ENCODE data around the gene SLC17A8.

SLC17A8 gene

DNA sequence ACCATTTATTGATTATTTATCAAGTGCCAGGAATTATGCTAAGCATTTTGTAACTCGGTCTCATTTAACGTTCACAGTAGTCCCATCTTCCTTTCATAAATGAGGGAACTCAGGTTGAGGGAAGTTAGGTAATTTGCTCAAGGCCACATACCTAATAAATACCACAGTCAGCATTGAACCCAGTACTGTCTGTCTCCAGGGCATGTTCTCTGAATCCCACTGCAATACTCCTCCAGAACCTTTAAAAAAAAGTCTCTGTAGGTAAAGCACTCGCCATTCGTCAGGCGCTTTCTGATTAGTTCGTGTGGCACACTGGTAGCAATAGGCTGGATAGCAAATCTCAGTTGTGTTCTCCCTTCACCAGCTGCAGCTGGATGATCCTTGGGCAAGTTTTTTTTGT, 14.3 kb downstream of the SLC17A8 start:
- DNase-seq (ENCODE audit: low spot score), result no peak

DNA sequence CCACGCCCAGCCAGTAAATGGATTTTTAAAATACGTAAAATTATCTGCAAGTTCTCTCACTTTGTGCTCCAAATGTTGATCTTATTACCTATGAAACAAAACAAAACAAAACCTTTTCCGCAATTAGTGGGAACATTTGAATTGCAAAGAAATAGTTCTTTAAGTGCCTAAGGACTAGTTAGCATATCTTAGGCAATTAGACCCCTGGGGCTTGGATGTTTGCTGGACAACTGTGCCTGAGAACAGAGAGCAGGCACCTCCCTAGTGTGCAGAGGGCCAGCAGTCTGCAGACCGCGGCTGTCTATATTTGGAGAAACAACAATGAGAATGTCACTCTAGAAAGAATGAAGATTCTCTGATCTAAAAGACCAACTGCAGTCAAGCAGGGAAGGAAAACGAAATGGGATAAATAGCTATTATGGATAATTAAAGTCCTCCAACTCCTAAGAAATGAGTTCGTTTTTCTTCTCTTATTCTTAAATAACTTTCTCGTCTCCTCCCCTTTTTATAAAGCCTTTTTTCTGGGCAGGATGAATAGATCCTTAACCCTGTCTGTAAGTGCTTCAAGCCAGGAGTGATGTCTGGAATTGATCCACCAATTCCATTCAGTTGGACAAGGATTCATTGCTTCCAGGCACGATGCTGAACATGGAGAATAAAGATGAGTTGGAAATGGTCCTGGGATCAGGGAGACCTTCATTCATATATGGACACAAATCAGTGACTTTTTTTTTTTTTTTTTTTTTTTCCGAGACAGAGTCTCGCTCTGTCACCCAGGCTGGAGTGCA, 16.2 kb downstream of the SLC17A8 start:
- no peak for DNase-seq (ENCODE audit: low spot score)

DNA sequence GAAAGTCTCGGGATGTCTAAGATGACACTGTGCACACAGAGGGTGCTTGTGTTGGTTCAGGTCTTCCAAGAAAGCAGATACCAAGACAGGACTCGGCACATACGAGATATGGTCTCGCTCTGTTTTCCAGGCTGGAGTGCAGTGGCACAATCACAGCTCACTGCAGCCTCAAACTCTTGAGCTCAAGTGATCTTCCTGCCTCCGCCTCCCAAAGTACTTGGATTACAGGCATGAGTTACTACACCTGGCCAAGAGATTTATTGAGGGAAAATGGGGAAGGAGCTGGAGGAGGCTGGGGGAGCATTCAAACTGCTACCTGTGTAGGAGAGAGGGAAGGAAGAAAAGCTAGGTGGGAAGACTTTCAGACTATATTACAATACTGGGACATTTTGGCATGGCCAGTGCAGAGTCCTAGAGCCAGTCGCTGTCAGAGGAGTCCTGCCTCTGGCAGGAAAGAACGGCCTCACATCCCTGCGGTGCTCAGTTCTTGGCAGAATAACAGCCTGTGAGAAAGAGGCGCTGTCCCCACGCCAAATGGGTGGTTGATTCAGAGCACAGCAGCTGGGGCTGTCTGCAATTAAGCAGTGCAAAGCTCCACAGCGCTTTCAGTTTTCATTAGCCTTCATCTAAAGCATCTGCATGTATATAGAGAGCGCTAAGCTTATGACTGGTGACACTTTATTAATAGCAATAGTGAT, 18.3 kb downstream of the SLC17A8 start:
- no peak for DNase-seq (ENCODE audit: low spot score)

DNA sequence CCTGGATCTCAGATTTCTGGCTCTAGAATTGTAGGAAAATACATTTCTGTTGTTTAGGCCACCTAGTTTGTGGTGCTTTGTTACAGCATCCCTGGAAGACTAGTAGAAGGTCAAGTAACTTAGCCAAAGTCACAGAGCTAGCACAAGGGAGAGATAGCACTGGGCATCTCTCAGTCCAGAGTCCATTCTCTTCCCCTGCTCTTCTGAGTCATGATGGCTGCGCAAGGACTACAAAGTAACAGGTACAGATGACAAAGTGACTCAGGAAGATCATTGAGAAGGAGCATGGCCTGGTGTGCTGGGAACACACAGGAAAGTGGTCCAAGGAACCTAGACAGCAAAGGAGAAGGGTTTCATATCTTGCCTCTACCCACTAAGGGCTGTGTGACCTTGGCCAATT, 19.3 kb downstream of the SLC17A8 start:
- DNase-seq (ENCODE audit: low spot score), result no peak

DNA sequence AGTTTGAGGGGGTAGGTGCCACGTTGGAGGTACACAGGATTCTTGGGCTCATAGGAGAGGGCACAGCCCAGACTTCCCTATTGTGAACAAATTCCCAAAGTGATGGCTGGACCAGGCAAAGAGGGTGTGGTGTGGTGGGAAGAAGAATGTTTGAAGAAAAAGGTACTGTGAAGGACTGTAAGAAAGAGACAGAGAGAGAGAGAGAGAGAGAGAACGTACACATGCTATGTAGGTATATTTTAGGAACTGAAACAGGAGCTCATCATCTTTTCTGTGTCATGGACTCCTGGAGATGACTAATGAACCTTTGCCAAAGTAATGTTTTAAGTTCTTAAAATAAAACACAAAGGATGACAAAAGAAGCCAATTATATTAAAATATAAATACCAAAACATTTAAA, 24.5 kb downstream of the SLC17A8 start:
- no peak for DNase-seq (ENCODE audit: low spot score)

DNA sequence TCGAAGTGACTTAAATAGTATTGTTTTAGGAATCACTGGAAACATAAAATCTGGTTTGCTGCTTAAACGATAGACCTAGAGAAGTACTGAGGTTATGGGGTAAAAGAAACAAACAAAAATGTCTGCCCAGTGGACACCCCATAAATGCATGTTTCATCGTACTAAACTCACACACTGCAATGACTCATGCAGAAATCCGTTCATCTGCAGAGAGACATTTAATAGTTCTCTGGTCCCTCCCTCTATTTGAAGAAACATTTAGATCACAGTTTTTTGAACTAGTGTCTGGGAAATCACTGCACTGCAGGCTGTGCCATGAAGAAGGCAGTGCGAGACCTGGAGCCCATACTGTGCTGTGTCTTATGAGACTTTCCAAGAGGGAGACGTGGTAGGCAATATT, 25.5 kb downstream of the SLC17A8 start:
- no peak for DNase-seq (ENCODE audit: low spot score)

DNA sequence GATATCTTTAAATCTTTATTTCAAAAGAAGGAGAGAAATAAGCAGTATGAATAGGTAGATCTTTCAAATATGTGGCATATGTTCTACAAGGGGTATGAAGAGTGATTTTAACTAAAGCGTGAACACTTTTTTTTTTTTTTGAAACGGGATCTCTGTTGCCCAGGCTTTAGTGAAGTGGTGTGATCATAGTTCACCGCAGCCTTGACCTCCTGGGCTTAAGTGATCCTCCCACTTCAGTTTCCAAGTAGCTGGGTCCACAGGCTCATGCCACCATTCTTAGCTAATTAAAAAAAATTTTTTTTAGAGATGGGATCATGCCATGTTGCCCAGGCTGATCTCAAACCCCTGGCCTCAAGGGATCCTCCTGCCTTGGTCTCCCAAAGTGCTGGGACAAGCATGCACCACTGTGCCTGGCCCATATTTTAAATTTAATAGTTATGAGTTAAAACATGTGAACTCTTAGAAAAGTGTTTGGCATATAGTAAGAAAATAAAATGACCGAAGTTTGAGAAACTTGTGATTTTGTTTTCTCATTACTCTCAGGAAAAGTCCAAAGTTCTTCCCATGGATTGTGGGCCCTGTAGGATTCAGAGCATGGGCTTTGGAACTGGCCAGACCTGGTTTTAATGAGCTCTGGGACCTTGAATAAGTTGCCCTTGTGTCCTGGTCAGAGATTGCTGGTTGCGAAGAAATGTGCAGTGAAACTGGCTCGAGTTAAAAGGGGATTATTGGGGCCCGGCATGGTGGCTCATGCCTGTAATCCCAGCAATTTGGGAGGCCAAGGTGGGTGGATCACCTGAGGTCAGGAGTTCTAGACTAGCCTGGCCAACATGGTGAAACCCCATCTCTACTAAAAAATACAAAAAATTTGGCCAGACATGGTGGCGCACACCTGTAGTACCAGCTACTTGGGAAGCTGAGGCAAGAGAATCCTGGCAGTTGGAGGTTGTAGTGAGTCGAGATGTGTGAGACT, 27.0 kb downstream of the SLC17A8 start:
- no peak for DNase-seq (ENCODE audit: low spot score)

DNA sequence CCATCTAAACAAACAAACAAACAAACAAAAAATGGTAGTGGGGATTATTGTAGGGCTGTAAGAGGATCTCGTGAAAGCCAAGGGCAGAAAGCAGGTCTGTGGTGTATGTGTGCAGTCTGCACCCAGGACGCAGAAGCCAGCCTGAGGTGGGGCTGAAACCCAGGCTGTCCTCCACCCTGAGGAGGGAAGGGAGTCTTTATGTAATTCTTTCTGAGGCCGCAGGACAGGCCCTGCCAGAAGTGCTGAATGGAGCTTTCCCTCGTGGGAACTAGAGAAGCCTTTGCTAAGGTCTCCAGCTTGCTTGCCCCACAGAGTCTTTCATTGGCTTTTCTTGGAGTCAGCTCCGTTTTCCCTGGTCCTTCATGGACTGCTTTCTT, 27.7 kb downstream of the SLC17A8 start:
- DNase-seq (ENCODE audit: low spot score), result no peak

DNA sequence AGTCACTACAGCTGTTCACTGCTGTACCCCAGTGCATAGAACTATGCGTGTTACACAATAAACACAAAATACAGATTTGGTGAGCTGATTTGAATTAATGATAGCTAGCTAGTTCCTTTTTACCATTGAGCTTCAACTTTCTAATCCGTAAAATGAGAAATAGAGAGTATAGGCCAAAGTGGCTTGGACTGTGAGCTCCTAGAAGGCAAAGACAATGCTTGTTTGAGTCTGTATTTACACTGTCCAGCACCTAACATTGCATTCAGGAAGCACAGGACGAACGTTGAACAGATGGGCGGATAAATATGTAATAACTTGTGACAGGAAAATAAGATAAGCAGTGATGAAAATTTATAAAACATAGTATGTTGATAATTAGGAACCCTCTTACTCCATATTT, 31.5 kb downstream of the SLC17A8 start:
- no peak for DNase-seq (ENCODE audit: low spot score)

DNA sequence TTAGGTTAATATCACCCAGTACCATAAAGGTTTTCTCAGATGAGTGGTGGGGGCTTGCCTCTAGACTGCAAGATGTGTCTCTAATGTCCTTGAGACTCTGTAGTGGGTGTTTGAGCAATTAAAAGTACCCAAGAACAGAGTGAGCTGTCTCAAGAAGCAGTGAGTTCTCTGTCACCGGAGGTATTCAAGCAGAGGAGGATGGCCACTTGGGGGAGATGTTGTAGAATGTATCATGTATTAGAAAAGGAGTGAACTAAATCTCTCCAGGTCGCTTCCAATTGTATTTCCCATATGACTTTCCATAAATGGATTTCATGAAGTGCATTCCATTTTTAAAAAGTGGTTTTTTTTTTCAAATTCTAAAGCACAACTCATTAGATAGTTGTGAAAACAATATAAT, 35.0 kb downstream of the SLC17A8 start:
- DNase-seq (ENCODE audit: low spot score), result no peak

DNA sequence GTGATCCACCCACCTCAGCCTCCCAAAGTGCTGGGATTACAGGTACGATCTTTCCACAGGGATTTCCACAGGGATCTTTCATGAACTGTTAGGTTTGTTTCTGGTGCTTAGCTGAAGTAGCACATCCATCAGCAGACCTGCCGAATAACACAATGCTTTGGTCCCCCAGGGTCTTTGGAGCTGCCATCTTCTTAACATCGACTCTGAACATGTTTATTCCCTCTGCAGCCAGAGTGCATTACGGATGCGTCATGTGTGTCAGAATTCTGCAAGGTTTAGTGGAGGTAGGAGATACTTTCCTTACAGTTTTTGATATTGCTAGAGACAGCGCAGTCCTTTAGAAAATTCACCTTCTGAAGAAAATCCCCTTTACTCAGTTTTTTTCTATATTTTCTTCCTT, 36.3 kb downstream of the SLC17A8 start:
- no peak for DNase-seq (ENCODE audit: low spot score)

DNA sequence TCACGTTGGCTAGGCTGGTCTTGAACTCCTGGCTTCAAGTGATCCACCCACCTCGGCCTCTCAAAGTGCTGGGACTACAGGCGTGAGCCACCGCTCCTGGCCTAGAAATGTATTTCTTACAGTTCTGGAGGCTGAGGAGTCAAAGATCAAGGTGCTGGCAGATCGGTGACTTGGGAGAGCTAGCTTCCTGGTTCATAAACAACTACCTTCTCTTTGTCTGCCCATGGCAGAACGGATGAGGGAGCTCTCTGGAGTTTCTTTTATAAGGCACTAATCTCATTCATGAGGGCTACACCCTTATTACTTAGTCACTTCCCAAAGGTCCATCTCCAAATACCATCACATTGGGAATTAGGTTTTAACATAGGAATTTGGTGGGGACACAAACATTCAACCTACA, 38.9 kb downstream of the SLC17A8 start:
- DNase-seq (ENCODE audit: low spot score), result no peak

DNA sequence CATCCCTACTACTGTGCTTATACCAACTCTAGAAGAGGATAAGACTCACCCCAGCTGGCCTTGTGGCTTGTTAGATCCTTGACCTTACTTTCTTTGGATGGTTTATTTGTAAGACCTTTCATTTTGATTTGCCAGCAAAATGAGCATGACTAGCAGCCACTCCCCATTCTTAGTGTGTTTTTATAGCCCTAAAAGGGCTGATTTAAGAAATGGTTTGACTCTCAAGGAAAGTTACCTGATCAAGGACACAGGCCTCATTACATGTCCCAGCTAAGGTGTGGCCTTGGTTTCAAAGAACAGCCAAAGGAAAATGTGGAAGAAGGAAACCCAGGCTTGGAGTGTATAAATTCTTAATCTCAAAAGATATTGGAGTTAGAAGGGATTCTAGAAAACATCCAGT, 41.4 kb downstream of the SLC17A8 start:
- DNase-seq (ENCODE audit: low spot score), result no peak

DNA sequence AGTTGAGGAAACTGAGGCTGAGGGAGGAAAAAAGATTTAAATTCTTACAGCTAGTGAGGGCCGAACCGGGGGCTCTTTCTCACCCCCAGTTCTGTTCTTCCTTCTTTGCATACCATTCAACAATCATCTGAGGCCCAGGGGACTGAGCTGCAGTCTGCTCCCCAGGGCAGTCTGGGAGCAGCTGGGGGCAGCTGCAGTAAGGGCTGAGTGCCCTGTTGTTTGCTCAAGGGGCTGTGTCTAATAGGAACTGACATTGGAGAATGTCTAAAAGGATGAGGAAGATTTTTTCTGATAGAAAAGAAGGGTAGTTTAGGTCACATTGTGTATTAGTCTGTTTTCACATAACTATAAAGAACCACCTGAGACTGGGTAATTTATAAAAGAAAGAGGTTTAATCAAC, 42.2 kb downstream of the SLC17A8 start:
- DNase-seq (ENCODE audit: low spot score), result no peak

DNA sequence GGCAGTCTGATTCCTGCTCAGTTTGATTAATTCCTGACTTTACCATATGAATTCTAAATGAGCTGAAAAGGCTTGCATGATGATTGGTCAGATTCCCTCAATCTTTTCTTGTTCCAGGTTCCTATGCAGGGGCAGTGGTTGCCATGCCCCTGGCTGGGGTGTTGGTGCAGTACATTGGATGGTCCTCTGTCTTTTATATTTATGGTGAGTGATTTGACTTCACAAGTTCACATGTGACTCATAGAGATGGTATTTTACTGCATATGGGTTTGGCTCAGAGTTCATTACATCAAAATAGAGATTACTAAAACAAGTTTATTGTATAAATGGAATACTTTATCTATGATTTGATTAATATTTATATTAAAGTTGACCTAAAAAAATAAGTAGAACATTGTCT, 44.8 kb downstream of the SLC17A8 start:
- DNase-seq (ENCODE audit: low spot score), result no peak

DNA sequence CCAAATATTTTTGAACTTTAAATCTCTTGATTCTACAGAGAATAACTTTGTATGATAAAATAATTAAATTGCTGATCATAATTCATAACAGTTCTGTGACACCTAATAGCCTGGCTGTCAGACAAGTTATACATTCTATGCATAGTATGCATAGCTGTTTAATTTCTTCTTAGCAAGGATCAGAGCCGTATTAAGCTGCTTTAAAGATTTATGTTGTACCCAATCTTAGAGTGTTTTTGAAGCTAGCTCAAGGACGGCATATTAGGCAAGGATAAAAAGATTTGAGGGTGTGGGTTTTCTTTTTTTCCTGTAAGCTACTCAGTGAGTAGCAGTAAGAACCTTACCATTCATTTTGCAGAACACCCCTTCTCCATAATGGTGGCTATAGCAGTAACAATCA, 45.9 kb downstream of the SLC17A8 start:
- no peak for DNase-seq (ENCODE audit: low spot score)

DNA sequence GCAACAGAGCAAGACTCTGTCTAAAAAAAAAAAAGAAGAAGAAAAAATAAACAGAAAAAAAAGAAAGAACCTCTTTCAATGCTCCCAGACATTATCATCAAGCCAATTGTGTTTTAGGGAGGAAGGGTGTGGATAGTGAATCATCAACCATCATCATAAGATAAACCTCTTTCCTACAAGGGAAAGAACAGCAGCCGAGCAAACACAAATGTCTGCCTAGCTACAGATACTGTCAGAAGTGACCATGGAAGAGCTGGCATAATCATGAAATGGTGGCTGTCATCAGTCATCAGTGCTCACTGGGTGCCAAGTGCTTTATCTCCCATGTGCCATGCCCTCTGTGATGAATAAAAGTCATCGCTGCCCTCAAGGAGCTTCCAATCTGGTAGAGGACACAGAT, 46.6 kb downstream of the SLC17A8 start:
- no peak for DNase-seq (ENCODE audit: low spot score)

DNA sequence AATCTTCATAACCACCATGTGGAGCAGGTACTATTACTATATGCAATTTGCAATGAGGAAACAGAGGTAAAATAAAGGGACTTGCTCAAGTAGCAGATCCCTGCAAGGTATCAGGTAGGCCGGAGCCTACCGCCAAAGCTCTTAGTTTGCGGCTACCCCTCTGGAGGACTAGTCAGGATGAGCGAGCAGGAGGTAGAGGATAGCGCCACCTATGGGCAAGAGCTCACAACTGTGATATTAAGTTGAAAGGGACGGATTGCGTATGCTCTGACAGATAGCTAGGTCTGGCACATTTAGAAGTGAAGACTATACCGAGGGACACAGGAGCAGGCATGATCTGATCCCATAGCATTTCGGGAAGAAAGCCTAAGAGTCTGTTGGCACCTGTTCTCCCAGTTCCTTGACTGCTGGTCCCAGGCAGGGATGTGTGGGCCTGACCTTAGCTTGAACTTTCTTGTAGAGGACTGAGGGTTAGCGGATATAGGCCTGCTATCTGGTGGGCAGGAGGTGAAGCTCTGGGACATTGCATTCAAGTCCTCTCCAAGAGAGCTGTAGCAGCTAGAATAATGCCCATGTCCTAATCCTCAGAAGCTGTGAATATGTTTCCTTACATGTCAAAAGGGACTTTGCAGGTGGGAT, 48.0 kb downstream of the SLC17A8 start:
- DNase-seq (ENCODE audit: low spot score), result peak; percentile 35

DNA sequence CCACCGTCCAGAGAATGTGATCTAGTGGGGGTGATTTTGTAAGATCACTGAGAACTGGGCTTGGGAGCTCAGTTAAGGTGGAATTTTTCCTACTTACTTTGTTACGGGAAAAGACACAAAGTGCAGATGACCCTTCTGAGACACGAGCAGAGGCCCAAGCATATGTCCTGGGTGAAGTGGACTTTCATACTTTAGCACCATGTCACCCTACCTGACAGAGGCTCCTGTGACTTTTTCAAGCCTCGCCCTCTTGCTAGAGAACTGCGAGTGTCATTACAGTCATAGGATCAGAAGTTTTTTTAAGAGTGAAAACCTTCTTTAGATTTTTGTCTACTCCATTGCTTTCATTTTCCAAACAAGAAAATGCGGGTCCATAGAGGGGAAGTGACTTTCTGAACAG, 56.1 kb downstream of the SLC17A8 start:
- DNase-seq (ENCODE audit: low spot score), result no peak

DNA sequence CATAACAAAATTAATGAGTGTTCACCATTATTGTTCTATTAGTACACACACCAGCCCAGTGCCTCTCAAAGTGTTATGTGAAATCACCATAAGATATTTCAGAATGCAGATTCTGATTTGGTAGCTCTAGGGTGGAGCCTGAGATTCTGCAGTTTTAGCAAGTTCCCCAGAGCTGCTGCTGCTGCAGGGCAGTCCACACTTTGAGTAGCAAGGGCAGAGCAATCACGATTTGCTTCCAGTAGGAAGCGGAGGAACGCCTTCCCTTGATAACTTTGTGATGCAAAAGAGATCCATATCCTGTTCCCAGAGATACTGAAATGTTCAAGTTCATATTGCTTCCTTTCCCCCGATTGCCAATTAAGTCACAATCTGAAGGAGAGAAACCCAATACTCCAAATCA, 57.9 kb downstream of the SLC17A8 start:
- no peak for DNase-seq (ENCODE audit: low spot score)

DNA sequence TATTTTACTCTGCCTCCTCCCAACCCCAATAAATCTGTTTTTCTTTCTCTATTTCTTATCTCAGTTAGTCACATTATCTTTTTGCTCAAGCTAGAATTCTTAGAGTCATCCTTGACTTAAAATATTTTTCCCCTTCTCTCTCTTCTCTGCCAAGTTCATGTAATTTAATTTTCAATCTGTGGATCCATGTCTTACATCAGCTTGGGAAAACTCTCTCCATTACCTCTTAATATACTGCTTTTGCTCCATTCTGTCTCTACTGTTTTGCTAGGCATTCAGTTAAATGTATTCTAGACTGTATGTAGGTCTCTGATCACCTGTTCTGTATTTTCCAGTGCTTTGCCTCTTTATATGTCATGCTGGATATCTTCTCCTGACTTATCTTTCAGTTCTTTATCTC, 65.8 kb downstream of the SLC17A8 start:
- DNase-seq (ENCODE audit: low spot score), result no peak

DNA sequence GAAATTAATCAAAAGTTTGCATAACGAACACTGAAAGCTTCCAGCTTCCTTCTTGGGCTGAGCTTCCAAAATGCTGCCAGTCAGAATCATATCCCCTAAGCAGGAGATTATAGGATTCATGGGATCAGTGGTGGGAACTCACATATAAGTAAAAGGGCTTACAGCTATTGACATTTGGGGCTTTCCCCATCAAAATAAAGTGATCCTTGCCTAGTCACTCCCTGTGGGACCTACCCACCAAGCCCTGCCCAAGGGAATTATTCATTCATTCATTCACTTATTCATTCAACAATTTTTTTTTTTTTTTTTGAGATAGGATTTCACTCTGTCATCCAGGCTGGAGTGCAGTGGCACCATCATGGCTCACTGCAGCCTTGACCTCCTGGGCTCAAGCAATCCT, 69.3 kb downstream of the SLC17A8 start:
- no peak for DNase-seq (ENCODE audit: low spot score)

All from kidney capillary endothelial cell (primary cell).